ENCODE measurements around the gene FRMPD2. TPM values are rescaled to one million over a fixed set of nuclear protein-coding genes. Genes with fewer than 3 reads are reported as not detected.

The FRMPD2 gene
- total and polyA plus RNA-seq, 3 experiments from 2014 or later, result not detected

DNA sequence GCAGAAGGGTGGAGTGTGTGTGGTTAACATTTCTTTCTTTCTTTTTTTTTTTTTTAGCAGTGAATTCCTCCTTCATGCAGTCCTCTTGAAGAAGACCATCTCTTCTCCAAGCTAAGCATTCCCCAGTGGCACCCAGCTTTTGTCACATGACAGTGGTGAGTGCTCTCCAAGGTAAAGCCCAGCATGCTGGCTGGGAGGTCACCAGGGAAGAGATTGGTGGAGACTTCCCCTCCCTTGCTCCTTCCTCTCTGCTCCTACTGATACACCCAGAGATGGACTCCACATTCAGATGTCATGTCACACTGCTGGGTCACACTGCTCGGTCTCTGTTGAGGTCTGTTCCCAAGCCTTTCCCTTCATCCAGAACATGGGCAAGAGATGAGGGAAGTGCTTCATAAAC lies 55.3 kb downstream of the FRMPD2 start:
- no peaks in the 10 kb centered on the region for H3K9me3 ChIP-seq (ENCODE audit: low read length)
- no peak overlapping the region for H3K27ac Mint-ChIP-seq

DNA sequence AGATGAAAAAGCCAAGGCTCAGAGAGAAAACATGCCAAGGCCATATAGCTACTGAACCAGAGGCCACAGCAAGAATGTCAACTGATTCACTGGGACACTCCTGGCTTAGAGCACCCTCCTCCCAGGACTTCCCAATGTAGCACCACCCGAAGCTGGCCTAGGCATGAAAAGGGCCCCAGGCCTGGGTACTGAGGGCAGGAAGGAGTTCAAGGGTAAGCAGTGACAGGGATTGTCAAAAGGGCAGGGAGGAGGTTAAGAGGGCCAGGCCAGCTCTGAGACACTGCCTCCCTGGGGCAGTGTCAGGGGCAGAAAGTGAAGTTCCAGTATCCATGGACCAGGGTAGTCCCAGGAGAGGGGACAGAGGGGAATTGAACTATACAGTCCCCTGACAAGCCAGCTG lies 57.8 kb downstream of the FRMPD2 start:
- Histone ChIP-seq H3K4me1 (ENCODE audit: insufficient read depth, low read length) (no peaks in the 10 kb centered on the region), H3K27ac (ENCODE audit: low read depth, low read length) (no peak overlapping the region), H3K36me3 (ENCODE audit: insufficient read depth, low read length) (no peaks in the 10 kb centered on the region), H3K27me3 (ENCODE audit: insufficient read depth, low read length, poor library complexity, severe bottlenecking) (no peaks in the 10 kb centered on the region), H3K9me3 (ENCODE audit: low read length) (no peaks in the 10 kb centered on the region), H3K4me3 (ENCODE audit: low read length) (no peak overlapping the region)
- Mint-ChIP-seq H3K36me3 (no peaks in the 10 kb centered on the region), H3K4me3 (no peak overlapping the region), H3K27ac (peak overlapping the region in 1 of 8 donors; percentile 11), H3K27me3 (peaks cover 10 to 11% of the 10 kb centered on the region in 2 donors), H3K4me1 (no peaks in the 10 kb centered on the region), H3K9me3 (no peaks in the 10 kb centered on the region)
- no peak for DNase-seq
- CTCF ChIA-PET, result no interaction called here
- POLR2A ChIA-PET, result no interaction called here

More for the DNA sequence above, 55.3 kb downstream of the FRMPD2 start:
- H3K36me3 ChIP-seq (ENCODE audit: insufficient read depth, low read length), result no peaks in the 10 kb centered on the region
- H3K27me3 Mint-ChIP-seq, result peaks cover 13 to 23% of the 10 kb centered on the region in 2 donors
- POLR2A ChIA-PET, result no interaction called here
- CTCF ChIA-PET, result no interaction called here
- no peak for DNase-seq
- H3K4me1 Mint-ChIP-seq, result no peaks in the 10 kb centered on the region
- H3K27ac ChIP-seq (ENCODE audit: low read depth, low read length), result no peak overlapping the region
- H3K4me3 ChIP-seq (ENCODE audit: low read length), result no peak overlapping the region
- no peaks in the 10 kb centered on the region for H3K27me3 ChIP-seq (ENCODE audit: insufficient read depth, low read length, poor library complexity, severe bottlenecking)
- no peak overlapping the region for H3K4me3 Mint-ChIP-seq
- H3K4me1 ChIP-seq (ENCODE audit: insufficient read depth, low read length), result no peaks in the 10 kb centered on the region
- H3K9me3 Mint-ChIP-seq, result no peaks in the 10 kb centered on the region
- no peaks in the 10 kb centered on the region for H3K36me3 Mint-ChIP-seq

DNA sequence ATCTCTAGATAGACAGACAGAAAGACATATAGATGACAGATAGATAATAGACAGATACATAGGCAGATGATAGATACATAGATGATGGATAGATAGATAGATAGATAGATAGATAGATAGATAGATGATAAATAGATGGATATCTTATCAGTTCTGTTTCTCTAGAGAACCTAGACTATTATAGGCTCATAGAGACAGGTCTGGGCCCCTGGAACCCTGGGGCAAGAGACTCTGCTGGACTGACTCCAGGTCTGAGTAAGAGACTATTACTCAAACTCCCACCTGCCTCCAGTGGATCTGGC lies 58.3 kb downstream of the FRMPD2 start:
- H3K4me1 Mint-ChIP-seq, result no peaks in the 10 kb centered on the region
- no peaks in the 10 kb centered on the region for H3K9me3 Mint-ChIP-seq
- no peaks in the 10 kb centered on the region for H3K36me3 ChIP-seq (ENCODE audit: insufficient read depth, low read length)
- no peaks in the 10 kb centered on the region for H3K4me1 ChIP-seq (ENCODE audit: insufficient read depth, low read length)
- peaks cover 10 to 13% of the 10 kb centered on the region in 2 donors for H3K27me3 Mint-ChIP-seq
- H3K36me3 Mint-ChIP-seq, result no peaks in the 10 kb centered on the region
- CTCF ChIA-PET, result no interaction called here
- no peak overlapping the region for H3K4me3 ChIP-seq (ENCODE audit: low read length)
- peak overlapping the region in 1 of 8 donors; percentile 11 for H3K27ac Mint-ChIP-seq
- no peak overlapping the region for H3K27ac ChIP-seq (ENCODE audit: low read depth, low read length)
- no peak for DNase-seq
- no peaks in the 10 kb centered on the region for H3K9me3 ChIP-seq (ENCODE audit: low read length)
- no peaks in the 10 kb centered on the region for H3K27me3 ChIP-seq (ENCODE audit: insufficient read depth, low read length, poor library complexity, severe bottlenecking)
- H3K4me3 Mint-ChIP-seq, result no peak overlapping the region
- POLR2A ChIA-PET, result no interaction called here

DNA sequence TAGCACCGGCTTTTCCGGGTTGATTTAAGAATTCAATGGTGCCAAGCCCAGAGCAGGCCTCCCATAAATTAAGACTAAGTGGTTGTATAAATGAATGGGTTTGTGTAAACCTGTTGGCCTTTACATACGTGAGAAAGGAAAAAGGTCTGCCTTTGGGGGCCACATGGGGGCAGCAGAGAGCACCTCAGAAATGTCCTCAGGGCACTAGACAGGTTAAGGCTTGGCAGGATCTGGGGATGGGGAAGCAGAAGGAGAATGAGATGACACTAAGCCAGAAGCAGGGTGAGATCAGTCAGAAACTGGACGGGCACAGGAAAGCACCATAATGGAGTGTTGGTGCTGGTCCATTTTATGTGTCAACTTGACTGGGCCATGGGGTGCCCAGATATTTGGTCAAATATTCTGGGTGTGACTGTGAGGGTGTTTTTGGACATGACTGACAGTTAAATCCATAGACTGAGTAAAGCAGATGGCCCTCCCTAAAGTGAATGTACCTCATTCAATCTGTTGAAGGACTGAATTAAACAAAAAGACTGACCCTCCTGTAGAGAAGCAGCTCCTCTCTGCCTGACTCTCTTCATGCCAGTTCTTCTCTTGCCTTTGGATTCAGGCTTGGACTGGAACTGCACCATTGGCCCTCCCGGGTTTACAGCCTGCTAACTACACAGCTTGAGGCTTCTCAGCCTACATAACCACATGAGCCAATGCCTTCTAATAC lies 58.9 kb downstream of the FRMPD2 start:
- H3K4me1 Mint-ChIP-seq, result no peaks in the 10 kb centered on the region
- H3K4me3 Mint-ChIP-seq, result no peak overlapping the region
- no peaks in the 10 kb centered on the region for H3K9me3 Mint-ChIP-seq
- H3K27me3 ChIP-seq (ENCODE audit: insufficient read depth, low read length, poor library complexity, severe bottlenecking), result no peaks in the 10 kb centered on the region
- POLR2A ChIA-PET, result no interaction called here
- H3K36me3 Mint-ChIP-seq, result no peaks in the 10 kb centered on the region
- no peaks in the 10 kb centered on the region for H3K4me1 ChIP-seq (ENCODE audit: insufficient read depth, low read length)
- CTCF ChIA-PET, result no interaction called here
- H3K4me3 ChIP-seq (ENCODE audit: low read length), result no peak overlapping the region
- H3K9me3 ChIP-seq (ENCODE audit: low read length), result no peaks in the 10 kb centered on the region
- no peaks in the 10 kb centered on the region for H3K36me3 ChIP-seq (ENCODE audit: insufficient read depth, low read length)
- no peak for DNase-seq
- H3K27me3 Mint-ChIP-seq, result peaks cover 10 to 18% of the 10 kb centered on the region in 2 donors
- no peak overlapping the region for H3K27ac ChIP-seq (ENCODE audit: low read depth, low read length)
- no peak overlapping the region for H3K27ac Mint-ChIP-seq

DNA sequence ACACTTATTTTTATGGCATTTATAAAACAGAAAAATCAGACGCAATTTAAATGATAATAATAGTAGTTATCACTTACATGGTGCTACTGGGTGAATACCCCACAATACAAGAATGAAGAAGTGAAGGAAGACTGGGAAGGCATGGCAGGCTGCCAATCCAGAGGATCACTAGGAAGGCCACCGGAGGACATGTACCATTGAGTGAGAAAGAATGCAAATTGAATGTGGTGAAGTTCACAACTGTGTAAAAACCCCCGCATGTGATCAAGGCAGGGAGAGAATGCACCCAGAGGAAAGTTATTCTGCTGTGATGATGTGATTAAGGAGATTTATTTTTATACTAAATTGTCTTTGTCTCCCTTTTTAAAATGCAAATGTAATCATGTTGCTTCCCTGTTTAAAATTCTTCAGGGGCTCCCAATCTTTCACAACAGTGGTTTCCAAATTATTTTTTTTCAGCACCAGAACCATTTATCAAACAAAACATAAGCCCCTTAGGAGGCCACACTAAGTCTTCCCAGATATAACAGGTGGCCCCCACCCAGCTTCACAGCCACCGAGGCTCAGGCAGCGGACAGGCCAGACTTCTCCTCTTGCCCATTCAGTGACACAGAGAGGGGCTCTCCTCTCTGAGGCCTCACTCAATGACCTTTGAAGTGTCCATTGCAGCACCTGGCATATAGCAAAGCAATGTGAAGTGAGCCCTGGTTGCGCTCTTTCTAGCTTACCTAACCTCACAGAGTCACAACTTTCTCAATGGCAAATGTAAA lies 59.6 kb downstream of the FRMPD2 start:
- H3K27ac Mint-ChIP-seq, result no peak overlapping the region
- H3K4me1 Mint-ChIP-seq, result no peaks in the 10 kb centered on the region
- Histone ChIP-seq H3K27ac (ENCODE audit: low read depth, low read length) (no peak overlapping the region), H3K27me3 (ENCODE audit: insufficient read depth, low read length, poor library complexity, severe bottlenecking) (no peaks in the 10 kb centered on the region), H3K9me3 (ENCODE audit: low read length) (no peaks in the 10 kb centered on the region), H3K4me3 (ENCODE audit: low read length) (no peak overlapping the region), H3K4me1 (ENCODE audit: insufficient read depth, low read length) (no peaks in the 10 kb centered on the region), H3K36me3 (ENCODE audit: insufficient read depth, low read length) (no peaks in the 10 kb centered on the region)
- ChIA-PET CTCF (no interaction called here), POLR2A (no interaction called here)
- no peaks in the 10 kb centered on the region for H3K9me3 Mint-ChIP-seq
- DNase-seq, result no peak
- peaks cover 10 to 18% of the 10 kb centered on the region in 2 donors for H3K27me3 Mint-ChIP-seq
- H3K4me3 Mint-ChIP-seq, result no peak overlapping the region
- H3K36me3 Mint-ChIP-seq, result no peaks in the 10 kb centered on the region

DNA sequence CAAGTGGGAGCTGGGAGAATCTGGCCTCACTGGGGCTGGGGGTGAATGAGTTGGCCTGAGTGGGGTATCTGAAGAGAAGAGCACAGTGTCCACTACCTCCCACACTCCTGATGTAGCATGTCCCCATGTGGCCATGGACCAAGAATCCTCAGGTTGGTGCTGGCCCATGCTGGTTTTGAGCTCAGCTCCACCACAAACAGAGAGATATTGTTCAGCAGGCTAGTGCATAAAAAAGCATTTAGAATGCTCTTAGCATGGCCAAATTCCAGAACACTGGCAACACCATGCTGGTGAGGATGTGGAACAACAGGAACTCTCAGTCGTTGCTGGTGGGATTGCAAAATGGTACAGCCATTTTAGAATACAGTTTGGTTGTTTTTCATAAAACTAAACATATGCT lies 61.4 kb downstream of the FRMPD2 start:
- Mint-ChIP-seq H3K27ac (no peak overlapping the region), H3K36me3 (no peaks in the 10 kb centered on the region), H3K4me3 (no peak overlapping the region), H3K9me3 (no peaks in the 10 kb centered on the region), H3K27me3 (peaks cover 8 to 10% of the 10 kb centered on the region in 2 donors), H3K4me1 (no peaks in the 10 kb centered on the region)
- no peaks in the 10 kb centered on the region for H3K36me3 ChIP-seq (ENCODE audit: insufficient read depth, low read length)
- CTCF ChIA-PET, result no interaction called here
- no peak overlapping the region for H3K27ac ChIP-seq (ENCODE audit: low read depth, low read length)
- no peak for DNase-seq
- no peaks in the 10 kb centered on the region for H3K9me3 ChIP-seq (ENCODE audit: low read length)
- no peak overlapping the region for H3K4me3 ChIP-seq (ENCODE audit: low read length)
- H3K27me3 ChIP-seq (ENCODE audit: insufficient read depth, low read length, poor library complexity, severe bottlenecking), result no peaks in the 10 kb centered on the region
- no peaks in the 10 kb centered on the region for H3K4me1 ChIP-seq (ENCODE audit: insufficient read depth, low read length)
- POLR2A ChIA-PET, result no interaction called here

DNA sequence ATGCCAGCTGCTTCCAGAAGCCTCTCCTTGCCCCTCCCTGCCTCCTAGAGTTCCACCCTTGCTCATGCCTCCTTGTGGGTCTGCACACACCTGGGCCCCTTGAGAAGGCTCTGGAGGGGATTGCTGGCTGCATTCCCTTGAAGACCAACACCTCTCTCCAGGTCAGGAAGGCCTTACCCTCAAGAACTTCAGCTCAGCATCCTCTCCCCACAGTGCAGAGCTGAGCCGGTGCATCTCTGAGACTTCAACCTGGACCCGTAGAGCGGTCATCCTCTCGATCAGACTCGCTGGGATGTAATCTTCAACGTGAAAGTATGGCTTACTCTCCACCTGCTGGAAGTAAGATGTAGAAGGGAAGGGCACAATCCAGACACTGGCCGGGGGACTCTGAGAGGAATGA lies 62.7 kb downstream of the FRMPD2 start:
- H3K27ac ChIP-seq (ENCODE audit: low read depth, low read length), result no peak overlapping the region
- H3K36me3 ChIP-seq (ENCODE audit: insufficient read depth, low read length), result no peaks in the 10 kb centered on the region
- Mint-ChIP-seq H3K36me3 (no peaks in the 10 kb centered on the region), H3K9me3 (no peaks in the 10 kb centered on the region), H3K27me3 (peaks cover 9 to 10% of the 10 kb centered on the region in 2 donors), H3K4me1 (no peaks in the 10 kb centered on the region), H3K4me3 (no peak overlapping the region), H3K27ac (peak overlapping the region in 1 of 8 donors; percentile 61)
- DNase-seq, result no peak
- POLR2A ChIA-PET, result no interaction called here
- H3K27me3 ChIP-seq (ENCODE audit: insufficient read depth, low read length, poor library complexity, severe bottlenecking), result no peaks in the 10 kb centered on the region
- no peaks in the 10 kb centered on the region for H3K9me3 ChIP-seq (ENCODE audit: low read length)
- no peaks in the 10 kb centered on the region for H3K4me1 ChIP-seq (ENCODE audit: insufficient read depth, low read length)
- CTCF ChIA-PET, result no interaction called here
- H3K4me3 ChIP-seq (ENCODE audit: low read length), result no peak overlapping the region

DNA sequence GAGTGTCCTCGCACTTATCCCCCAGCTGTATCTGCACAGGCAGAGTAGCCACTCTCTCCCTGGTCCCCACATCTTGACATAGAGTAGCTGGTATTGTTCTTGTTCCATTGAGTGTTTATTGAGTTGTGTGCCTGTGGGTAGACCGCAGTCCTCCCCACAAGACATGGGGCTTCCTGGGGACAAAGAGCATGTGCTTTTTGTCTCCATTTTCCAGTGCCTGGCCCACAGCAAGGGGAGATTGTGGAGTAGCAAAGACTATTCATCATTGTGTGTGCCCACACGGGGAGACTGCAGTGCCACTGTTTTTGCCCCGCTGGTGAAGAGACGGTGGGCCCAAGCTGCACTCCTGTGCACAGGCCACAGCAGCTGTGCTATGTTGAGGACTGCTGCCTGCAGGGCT lies 63.5 kb downstream of the FRMPD2 start:
- Histone ChIP-seq H3K27ac (ENCODE audit: low read depth, low read length) (no peak overlapping the region), H3K9me3 (ENCODE audit: low read length) (no peaks in the 10 kb centered on the region), H3K4me3 (ENCODE audit: low read length) (no peak overlapping the region), H3K36me3 (ENCODE audit: insufficient read depth, low read length) (no peaks in the 10 kb centered on the region), H3K4me1 (ENCODE audit: insufficient read depth, low read length) (no peaks in the 10 kb centered on the region), H3K27me3 (ENCODE audit: insufficient read depth, low read length, poor library complexity, severe bottlenecking) (no peaks in the 10 kb centered on the region)
- Mint-ChIP-seq H3K36me3 (no peaks in the 10 kb centered on the region), H3K9me3 (no peaks in the 10 kb centered on the region), H3K4me1 (no peaks in the 10 kb centered on the region), H3K4me3 (no peak overlapping the region), H3K27me3 (peaks cover 5 to 10% of the 10 kb centered on the region in 2 donors), H3K27ac (no peak overlapping the region)
- ChIA-PET POLR2A (no interaction called here), CTCF (no interaction called here)
- no peak for DNase-seq
